ENCODE measurements around the gene OVAAL.

Gene OVAAL
- long read RNA-seq, donor 1, result 0 reads
- long read RNA-seq, donor 2, result 0 reads
- long read RNA-seq, donor 3, result 0 reads
- long read RNA-seq, donor 4, result 0 reads
- long read RNA-seq, donor 5, result 0 reads
- long read RNA-seq, donor 6, result 0 reads
- long read RNA-seq, donor 7, result 0 reads
- long read RNA-seq, donor 8, result 0 reads

GRCh38 chr1:180558664-180559063, at the start of gene OVAAL:
OVAAL (plus strand) TSS chr1:180558964.
- no peak for DNase-seq

- DNase-seq, result no peak
Measured at GRCh38 chr1:180510882-180511281, 47.9 kb upstream of the OVAAL start.

GRCh38 chr1:180513531-180513930, 45.2 kb upstream of the OVAAL start:
- DNase-seq, result no peak

GRCh38 chr1:180515364-180515763, 43.4 kb upstream of the OVAAL start:
- no peak for DNase-seq

- DNase-seq, result peak; percentile 48
Measured at GRCh38 chr1:180515857-180516388, 42.8 kb upstream of the OVAAL start.

- DNase-seq, result no peak
Measured at GRCh38 chr1:180519846-180520245, 38.9 kb upstream of the OVAAL start.

GRCh38 chr1:180521474-180522212, 37.1 kb upstream of the OVAAL start:
- DNase-seq, result no peak

GRCh38 chr1:180522213-180522515, 36.6 kb upstream of the OVAAL start:
- DNase-seq, result no peak

GRCh38 chr1:180524160-180524914, 34.4 kb upstream of the OVAAL start:
- DNase-seq, result no peak

- no peak for DNase-seq
Measured at GRCh38 chr1:180524915-180525714, 33.6 kb upstream of the OVAAL start.

GRCh38 chr1:180525715-180526039, 33.1 kb upstream of the OVAAL start:
- DNase-seq, result no peak

- no peak for DNase-seq
Measured at GRCh38 chr1:180527101-180527669, 31.6 kb upstream of the OVAAL start.

- no peak for DNase-seq
Measured at GRCh38 chr1:180528868-180529470, 29.8 kb upstream of the OVAAL start.

GRCh38 chr1:180530501-180530900, 28.3 kb upstream of the OVAAL start:
- DNase-seq, result no peak

- no peak for DNase-seq
Measured at GRCh38 chr1:180532854-180533253, 25.9 kb upstream of the OVAAL start.

GRCh38 chr1:180533266-180533987, 25.3 kb upstream of the OVAAL start:
- DNase-seq, result peak; percentile 64

- no peak for DNase-seq
Measured at GRCh38 chr1:180534214-180534613, 24.6 kb upstream of the OVAAL start.

- DNase-seq, result no peak
Measured at GRCh38 chr1:180535418-180535999, 23.3 kb upstream of the OVAAL start.

- DNase-seq, result no peak
Measured at GRCh38 chr1:180536821-180537372, 21.9 kb upstream of the OVAAL start.

- DNase-seq, result no peak
Measured at GRCh38 chr1:180539136-180539535, 19.6 kb upstream of the OVAAL start.

Measured in right kidney (tissue), 9 donors.